CD8-positive, alpha-beta memory T cell (primary cell): Measurements from ENCODE around the gene ST3GAL4. TPM values are rescaled to one million over a fixed set of nuclear protein-coding genes. Genes with fewer than 3 reads are reported as not detected.
A peak's percentile ranks its signal among the peaks of the same experiment; 100 is the strongest.

Source experiments
- CTCF ChIA-PET: fragments of 350-600 bp; sonication (Branson Sonifier 250); formaldehyde crosslinking; loops from one replicate; lab custom pipeline; 2021; ENCODE audit warnings: antibody characterized with exemption; lab: Charles Lee
- POLR2A ChIA-PET: fragments of 350-600 bp; sonication (Branson Sonifier 250); formaldehyde crosslinking; loops from one replicate; lab custom pipeline; 2021; ENCODE audit warnings: antibody characterized with exemption; lab: Charles Lee
- DNase-seq, 5 donors: peaks; one replicate each; pipeline versions ENCODE4 v3.0.0 to v3.0.0-alpha.2; 2020 to 2022; ENCODE audit warnings: mixed read lengths in 1 of 5
- H3K27ac ChIP-seq: one replicate; pipeline ENCODE4 v1.7.0; 2013; ENCODE audit warnings: low read depth, mild to moderate bottlenecking, low read length, moderate library complexity
- H3K27me3 ChIP-seq: 2 replicates; pipeline ENCODE4 v1.7.0; 2013; ENCODE audit warnings: low read length, mild to moderate bottlenecking; ENCODE audit not compliant: insufficient read depth, poor library complexity, severe bottlenecking
- H3K36me3 ChIP-seq: 2 replicates; pipeline ENCODE4 v1.7.0; 2013; ENCODE audit warnings: mild to moderate bottlenecking, low read length, moderate library complexity; ENCODE audit not compliant: insufficient read depth
- H3K4me1 ChIP-seq: 2 replicates; pipeline ENCODE4 v1.7.0; 2013; ENCODE audit warnings: mild to moderate bottlenecking, low read length, moderate library complexity; ENCODE audit not compliant: insufficient read depth
- H3K4me3 ChIP-seq: 2 replicates; pipeline ENCODE4 v1.7.0; 2013; ENCODE audit warnings: mild to moderate bottlenecking, low read length
- H3K9me3 ChIP-seq: 2 replicates; pipeline ENCODE4 v1.7.0; 2013; ENCODE audit warnings: mild to moderate bottlenecking, low read length
- H3K27ac Mint-ChIP-seq, 8 donors: one replicate each; pipeline ENCODE4 v1.8.0; 2020 to 2021; ENCODE audit warnings: mixed read lengths in 8 of 8, mild to moderate bottlenecking in 6 of 8, inconsistent platforms in 3 of 8, moderate library complexity in 3 of 8
- H3K27me3 Mint-ChIP-seq, 2 donors: one replicate each; pipeline ENCODE4 v1.8.0; 2020 to 2021; ENCODE audit warnings: mixed read lengths in 2 of 2, mild to moderate bottlenecking in 1 of 2, moderate library complexity in 1 of 2
- H3K36me3 Mint-ChIP-seq, 3 donors: one replicate each; pipeline ENCODE4 v1.8.0; 2020 to 2021; ENCODE audit warnings: mixed read lengths in 3 of 3, inconsistent platforms in 1 of 3, mild to moderate bottlenecking in 1 of 3
- H3K4me1 Mint-ChIP-seq, 3 donors: one replicate each; pipeline ENCODE4 v1.8.0; 2020 to 2021; ENCODE audit warnings: mixed read lengths in 3 of 3, inconsistent platforms in 1 of 3, mild to moderate bottlenecking in 1 of 3
- H3K4me3 Mint-ChIP-seq, 7 donors: one replicate each; pipeline ENCODE4 v1.8.0; 2020 to 2021; ENCODE audit warnings: mixed read lengths in 7 of 7, mild to moderate bottlenecking in 6 of 7, moderate library complexity in 4 of 7, inconsistent platforms in 2 of 7
- H3K9me3 Mint-ChIP-seq, 5 donors: one replicate each; pipeline ENCODE4 v1.8.0; 2020 to 2022; ENCODE audit warnings: mixed read lengths in 5 of 5, mild to moderate bottlenecking in 3 of 5, moderate library complexity in 2 of 5, inconsistent platforms in 1 of 5
- polyA plus RNA-seq: library from polyadenylated mRNA; unstranded; fragments of 300-500 nt; fragmentation: Illumina TruSeq; gene quantifications from one replicate; pipeline ENCODE4 v1.2.3, GENCODE V29; 2021
- total RNA-seq, 2 experiments: library from RNA; stranded (reverse); gene quantifications; one replicate each; pipeline ENCODE4 v1.2.3, GENCODE V29; 2021

Gene ST3GAL4
- total and polyA plus RNA-seq, 3 experiments from 2014 or later: 8.3 to 12.5 (median 11.0) TPM

DNA sequence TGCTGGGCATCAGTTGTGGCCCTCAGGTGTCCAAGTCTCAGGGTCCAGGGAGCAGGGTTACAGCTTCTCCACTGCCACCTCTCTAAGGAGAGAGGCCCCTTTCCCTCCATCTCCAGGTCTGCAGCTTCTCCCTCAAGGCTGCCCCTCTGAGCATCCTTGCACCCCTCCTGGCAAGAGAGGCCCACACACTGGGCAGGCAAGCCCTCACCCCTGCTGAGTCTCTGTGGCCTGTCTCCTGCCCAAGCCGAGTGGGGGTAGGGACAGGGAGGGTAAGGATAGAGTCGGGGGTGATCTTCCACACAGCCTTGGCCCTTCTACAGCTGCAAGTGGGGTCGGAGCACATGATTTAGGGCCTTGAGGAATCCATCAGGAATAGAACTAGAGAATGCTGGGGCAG lies 76.6 kb downstream of the ST3GAL4 start:
- POLR2A ChIA-PET: no interaction called here

DNA sequence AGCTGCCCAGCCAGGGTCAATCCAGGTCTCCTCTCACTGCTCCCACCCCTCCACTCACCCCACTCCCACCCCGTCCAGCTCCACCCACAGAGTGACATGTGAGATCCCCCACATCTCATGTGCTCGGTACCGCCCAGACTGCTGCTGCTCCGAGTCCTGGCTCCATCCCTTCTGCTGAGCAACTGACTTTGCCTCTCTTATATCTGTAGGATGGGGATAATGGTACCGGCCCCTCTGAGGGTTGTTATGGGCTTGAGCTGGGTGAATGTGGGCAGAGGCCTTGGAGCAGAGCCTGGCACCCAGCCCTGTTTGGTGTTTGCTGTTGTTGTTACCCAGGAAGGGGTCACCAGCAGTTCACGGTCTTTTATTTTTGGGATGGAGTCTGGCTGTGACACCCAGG lies 77.0 kb downstream of the ST3GAL4 start:
- POLR2A ChIA-PET: no interaction called here
- H3K36me3 Mint-ChIP-seq: no peaks in the 10 kb centered on the region

More for the DNA sequence above, 76.6 kb downstream of the ST3GAL4 start:
- Mint-ChIP-seq H3K4me1 (no peaks in the 10 kb centered on the region), H3K27me3 (peaks cover 0 to 1% of the 10 kb centered on the region in 2 donors), H3K27ac (no peak overlapping the region), H3K36me3 (no peaks in the 10 kb centered on the region), H3K4me3 (no peak overlapping the region), H3K9me3 (no peaks in the 10 kb centered on the region)
- CTCF ChIA-PET: interaction anchor here (1.1 to 1.7 kb wide), 2 partner anchors 9 to 49 kb away, joined by 4 to 6 read pairs; no protein-coding TSS in a partner anchor
- Histone ChIP-seq H3K4me1 (no peaks in the 10 kb centered on the region), H3K27me3 (no peaks in the 10 kb centered on the region), H3K4me3 (no peak overlapping the region), H3K27ac (no peak overlapping the region), H3K9me3 (no peaks in the 10 kb centered on the region), H3K36me3 (no peaks in the 10 kb centered on the region)
- DNase-seq: no peak

GRCh38 chr11:126433244-126433846 lies 77.9 kb downstream of the ST3GAL4 start:
- no peaks in the 10 kb centered on the region for H3K27me3 ChIP-seq
- no peak for DNase-seq
- H3K9me3 ChIP-seq: no peaks in the 10 kb centered on the region
- no peaks in the 10 kb centered on the region for H3K4me1 Mint-ChIP-seq
- no peak overlapping the region for H3K27ac ChIP-seq
- no peaks in the 10 kb centered on the region for H3K36me3 Mint-ChIP-seq
- CTCF ChIA-PET: interaction anchor here (1.5 kb wide), 1 partner anchor 47 kb away, joined by 6 read pairs; no protein-coding TSS in a partner anchor
- H3K27me3 Mint-ChIP-seq: no peaks in the 10 kb centered on the region
- no peaks in the 10 kb centered on the region for H3K36me3 ChIP-seq
- H3K4me3 Mint-ChIP-seq: no peak overlapping the region
- H3K9me3 Mint-ChIP-seq: no peaks in the 10 kb centered on the region
- H3K27ac Mint-ChIP-seq: no peak overlapping the region
- POLR2A ChIA-PET: no interaction called here
- H3K4me1 ChIP-seq: no peaks in the 10 kb centered on the region
- no peak overlapping the region for H3K4me3 ChIP-seq

More for the DNA sequence above, 77.0 kb downstream of the ST3GAL4 start:
- H3K9me3 Mint-ChIP-seq: no peaks in the 10 kb centered on the region
- no peaks in the 10 kb centered on the region for H3K4me1 Mint-ChIP-seq
- Histone ChIP-seq H3K4me1 (no peaks in the 10 kb centered on the region), H3K9me3 (no peaks in the 10 kb centered on the region), H3K4me3 (no peak overlapping the region), H3K36me3 (no peaks in the 10 kb centered on the region), H3K27ac (no peak overlapping the region), H3K27me3 (no peaks in the 10 kb centered on the region)
- no peak overlapping the region for H3K4me3 Mint-ChIP-seq
- no peak overlapping the region for H3K27ac Mint-ChIP-seq
- DNase-seq: no peak
- CTCF ChIA-PET: interaction anchor here (1.1 to 1.7 kb wide), 2 partner anchors 9 to 48 kb away, joined by 4 to 6 read pairs; no protein-coding TSS in a partner anchor
- H3K27me3 Mint-ChIP-seq: peaks cover 0 to 1% of the 10 kb centered on the region in 2 donors

DNA sequence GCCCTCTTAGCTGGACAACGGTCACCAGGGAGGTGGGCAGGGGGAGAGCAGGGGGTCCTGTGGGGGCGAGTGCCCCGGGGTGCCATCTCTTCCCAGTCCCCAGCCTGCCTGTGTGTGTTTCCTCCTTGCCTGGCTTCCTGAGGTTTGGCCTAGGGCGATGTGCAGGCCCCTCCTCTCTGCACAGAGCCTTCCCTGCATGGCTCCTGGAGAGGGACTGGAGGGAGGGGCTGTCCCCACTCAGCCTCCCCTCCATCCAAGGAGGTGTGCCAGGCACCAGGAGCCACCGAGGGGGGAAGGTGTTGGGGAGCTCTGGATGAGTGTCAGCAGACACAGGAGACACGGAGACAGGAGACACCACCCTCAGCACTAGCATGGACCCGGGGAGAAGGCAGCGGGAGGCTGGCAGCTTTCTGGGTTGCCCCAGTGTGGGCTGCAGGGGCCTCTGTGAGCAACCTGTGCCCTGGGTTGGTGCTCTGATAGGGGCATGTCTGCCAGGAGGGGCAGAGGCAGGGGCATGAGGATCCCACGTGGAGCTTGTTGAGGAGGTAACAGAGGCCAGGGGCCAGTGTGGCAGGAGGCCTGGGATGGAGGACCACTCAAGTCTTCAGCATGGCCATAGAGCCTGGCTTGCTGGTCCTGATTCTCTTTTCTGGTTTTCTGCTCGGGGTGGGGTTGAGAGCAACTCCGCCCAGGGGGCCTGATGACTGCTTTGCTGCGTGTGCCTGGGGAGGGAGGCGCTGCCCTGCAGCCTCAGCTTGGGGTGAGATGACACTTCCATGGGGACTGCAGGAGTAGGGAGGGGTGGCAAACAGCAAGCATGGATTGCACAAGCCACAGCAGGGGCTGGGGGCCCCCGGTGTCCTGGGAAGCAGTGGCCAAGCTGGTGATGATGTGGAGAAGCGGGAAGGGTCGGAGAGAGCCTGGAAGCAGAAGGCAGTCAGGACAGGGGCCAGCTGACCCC lies 78.8 kb downstream of the ST3GAL4 start:
- no peak overlapping the region for H3K4me3 ChIP-seq
- no peaks in the 10 kb centered on the region for H3K36me3 ChIP-seq
- Mint-ChIP-seq H3K36me3 (no peaks in the 10 kb centered on the region), H3K4me3 (no peak overlapping the region), H3K4me1 (no peaks in the 10 kb centered on the region), H3K27ac (peak overlapping the region in 1 of 8 donors; percentile 73), H3K9me3 (no peaks in the 10 kb centered on the region), H3K27me3 (no peaks in the 10 kb centered on the region)
- H3K27ac ChIP-seq: no peak overlapping the region
- ChIA-PET POLR2A (no interaction called here), CTCF (interaction anchor here (1.5 kb wide), 1 partner anchor 47 kb away, joined by 6 read pairs; no protein-coding TSS in a partner anchor)
- H3K4me1 ChIP-seq: no peaks in the 10 kb centered on the region
- DNase-seq: no peak
- no peaks in the 10 kb centered on the region for H3K27me3 ChIP-seq
- no peaks in the 10 kb centered on the region for H3K9me3 ChIP-seq

DNA sequence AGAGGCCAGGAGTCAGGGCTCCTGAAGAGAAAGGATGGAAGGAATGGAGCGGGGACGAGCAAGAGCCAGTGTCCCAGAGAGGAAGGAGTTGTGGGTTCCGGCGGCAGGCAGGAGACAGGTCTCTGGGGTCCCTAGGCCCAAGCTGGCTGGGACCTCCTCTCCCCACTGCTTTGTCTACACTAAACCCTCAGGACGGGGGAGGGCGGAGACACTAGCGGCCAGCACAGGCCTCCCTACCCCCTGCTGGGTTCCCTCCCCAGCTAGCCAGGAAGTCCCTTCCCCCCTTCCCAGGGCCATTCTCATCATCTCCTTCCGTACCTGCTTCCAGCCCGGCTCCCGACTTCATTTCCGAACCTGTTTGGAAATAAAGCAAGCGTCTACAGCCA lies 79.5 kb downstream of the ST3GAL4 start:
- no peak overlapping the region for H3K27ac ChIP-seq
- H3K27me3 ChIP-seq: no peaks in the 10 kb centered on the region
- no peak overlapping the region for H3K4me3 ChIP-seq
- peak overlapping the region in 1 of 8 donors; percentile 73 for H3K27ac Mint-ChIP-seq
- H3K9me3 ChIP-seq: no peaks in the 10 kb centered on the region
- H3K4me3 Mint-ChIP-seq: no peak overlapping the region
- DNase-seq: no peak
- no peaks in the 10 kb centered on the region for H3K36me3 Mint-ChIP-seq
- H3K27me3 Mint-ChIP-seq: no peaks in the 10 kb centered on the region
- H3K4me1 ChIP-seq: no peaks in the 10 kb centered on the region
- CTCF ChIA-PET: no interaction called here
- POLR2A ChIA-PET: no interaction called here
- no peaks in the 10 kb centered on the region for H3K36me3 ChIP-seq
- no peaks in the 10 kb centered on the region for H3K9me3 Mint-ChIP-seq
- H3K4me1 Mint-ChIP-seq: no peaks in the 10 kb centered on the region

DNA sequence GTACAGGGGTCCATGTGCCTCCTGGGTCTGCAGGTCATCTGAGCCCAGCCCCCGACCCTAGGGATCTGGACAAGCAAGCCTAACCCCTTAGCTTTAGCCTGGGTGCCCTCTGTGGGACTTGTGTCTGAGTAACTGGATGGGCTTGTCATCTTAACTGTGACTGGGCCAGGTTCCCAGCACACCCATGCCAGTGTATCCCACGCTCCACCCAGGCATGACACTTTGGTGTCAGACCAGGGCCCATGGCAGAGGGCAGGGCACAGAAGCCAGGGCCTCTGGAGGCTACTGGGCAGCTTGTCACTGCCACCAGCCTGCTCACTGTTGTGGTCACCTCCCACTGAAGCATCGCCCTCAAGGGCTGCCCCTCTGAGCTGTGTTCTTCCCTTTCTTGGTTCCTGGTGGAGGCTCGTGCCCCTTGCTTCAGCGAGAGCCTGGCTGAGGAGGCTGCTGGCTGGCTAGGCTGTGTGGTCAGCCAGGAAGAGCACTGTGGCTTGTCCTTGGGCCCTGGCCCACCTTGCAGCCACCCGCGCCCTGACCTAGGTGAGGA lies 80.8 kb downstream of the ST3GAL4 start:
- POLR2A ChIA-PET: no interaction called here
- Mint-ChIP-seq H3K36me3 (no peaks in the 10 kb centered on the region), H3K4me3 (no peak overlapping the region), H3K9me3 (no peaks in the 10 kb centered on the region), H3K4me1 (peaks cover 4 to 6% (median 4%) of the 10 kb centered on the region in 3 donors), H3K27ac (no peak overlapping the region), H3K27me3 (peaks cover 0 to 7% of the 10 kb centered on the region in 2 donors)
- H3K27me3 ChIP-seq: no peaks in the 10 kb centered on the region
- no peaks in the 10 kb centered on the region for H3K4me1 ChIP-seq
- no peaks in the 10 kb centered on the region for H3K9me3 ChIP-seq
- no peak overlapping the region for H3K27ac ChIP-seq
- no peaks in the 10 kb centered on the region for H3K36me3 ChIP-seq
- no peak for DNase-seq
- no peak overlapping the region for H3K4me3 ChIP-seq
- CTCF ChIA-PET: interaction anchor here (1.4 kb wide), 1 partner anchor 44 kb away, joined by 5 read pairs; no protein-coding TSS in a partner anchor

DNA sequence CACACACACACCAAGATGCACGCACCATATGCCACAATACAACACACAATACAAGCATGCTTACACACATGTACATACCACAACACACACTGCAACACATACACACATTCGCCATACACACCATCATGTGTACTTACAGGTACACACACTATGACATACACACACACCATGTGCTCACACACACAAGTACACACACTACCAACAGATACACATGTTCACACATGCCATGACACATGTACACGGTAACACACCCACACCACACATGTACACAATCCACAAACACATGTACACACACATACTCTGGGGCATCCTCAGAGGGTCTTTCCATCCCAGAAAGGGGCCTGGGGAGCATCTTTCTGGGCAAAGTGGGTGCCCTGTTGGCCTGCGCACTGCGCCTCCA lies 82.2 kb downstream of the ST3GAL4 start:
- Mint-ChIP-seq H3K27me3 (peaks cover 0 to 14% of the 10 kb centered on the region in 2 donors), H3K27ac (no peak overlapping the region), H3K9me3 (no peaks in the 10 kb centered on the region), H3K4me3 (no peak overlapping the region), H3K36me3 (no peaks in the 10 kb centered on the region), H3K4me1 (peaks cover 4 to 6% (median 4%) of the 10 kb centered on the region in 3 donors)
- DNase-seq: no peak
- Histone ChIP-seq H3K27ac (no peak overlapping the region), H3K4me3 (no peak overlapping the region), H3K36me3 (no peaks in the 10 kb centered on the region), H3K27me3 (no peaks in the 10 kb centered on the region), H3K9me3 (no peaks in the 10 kb centered on the region), H3K4me1 (no peaks in the 10 kb centered on the region)
- ChIA-PET CTCF (no interaction called here), POLR2A (no interaction called here)
